Urinary bladder (tissue), 4 donors: ENCODE data around the gene PRIM2. TPM values are rescaled to one million over a fixed set of nuclear protein-coding genes. Genes with fewer than 3 reads are reported as not detected.
"Not testable (repeated sequence)": the region's sequence is repeated elsewhere in the genome, so short reads cannot be mapped to it uniquely, and the experiment has no call there.

Experiments
- DNase-seq: peaks from one replicate; pipeline ENCODE4 v3.0.0-alpha.2; 2015; ENCODE audit errors: extremely low spot score
- H3K27ac ChIP-seq: one replicate; pipeline ENCODE4 v1.5.1; 2013; ENCODE audit warnings: low read depth, mild to moderate bottlenecking, moderate library complexity
- H3K36me3 ChIP-seq: one replicate; pipeline ENCODE4 v1.6.1; 2013; ENCODE audit warnings: mild to moderate bottlenecking, moderate library complexity; ENCODE audit not compliant: insufficient read depth
- H3K4me1 ChIP-seq: one replicate; pipeline ENCODE4 v1.6.1; 2013; ENCODE audit warnings: mild to moderate bottlenecking, moderate library complexity; ENCODE audit not compliant: insufficient read depth
- H3K4me3 ChIP-seq: one replicate; pipeline ENCODE4 v1.5.1; 2013; ENCODE audit warnings: low read depth, low read length
- WGBS: extraction: QIAGEN DNeasy Blood & Tissue Kit; methylation state at CpG from one replicate; pipeline ENCODE4 v1.1.7; 2013; 5-methylcytosine and 5-hydroxymethylcytosine counted together
- polyA plus RNA-seq: library from polyadenylated mRNA; stranded (reverse); fragments of 200-250 nt; gene quantifications from one replicate; pipeline ENCODE4 v1.2.3, GENCODE V29; 2013
- total RNA-seq: library from RNA; depleted of rRNA; stranded (reverse); fragments of >200 nt; gene quantifications from one replicate; pipeline ENCODE4 v1.2.3, GENCODE V29; 2014
- donor health status: healthy with polysubstance abuse.
- donor health status: healthy.

Gene PRIM2
- total and polyA plus RNA-seq, 2 donors, result 6.9 to 42.7 TPM

DNA sequence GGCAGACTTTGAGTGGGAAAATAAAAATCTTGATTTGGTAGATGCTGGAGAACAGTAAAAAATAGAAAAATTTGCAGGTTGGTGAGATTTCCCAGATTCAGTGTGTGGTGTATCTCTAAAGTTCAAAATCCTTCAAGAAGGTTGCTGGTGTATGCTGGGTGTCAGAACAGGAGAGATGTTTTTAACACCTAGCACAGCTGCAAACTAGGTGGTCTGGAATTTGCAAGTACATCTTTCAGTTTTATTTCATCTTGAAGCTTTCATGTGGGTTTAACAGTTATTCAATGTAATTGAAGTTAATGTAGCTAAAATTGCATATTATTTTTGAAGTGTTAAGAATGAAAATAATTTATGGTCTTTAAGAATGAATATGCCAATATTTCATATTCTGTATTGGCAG lies 40.9 kb downstream of the PRIM2 start:
- H3K36me3 ChIP-seq, H3K4me1 ChIP-seq, H3K27ac ChIP-seq, H3K4me3 ChIP-seq, DNase-seq: not testable (repeated sequence)

DNA sequence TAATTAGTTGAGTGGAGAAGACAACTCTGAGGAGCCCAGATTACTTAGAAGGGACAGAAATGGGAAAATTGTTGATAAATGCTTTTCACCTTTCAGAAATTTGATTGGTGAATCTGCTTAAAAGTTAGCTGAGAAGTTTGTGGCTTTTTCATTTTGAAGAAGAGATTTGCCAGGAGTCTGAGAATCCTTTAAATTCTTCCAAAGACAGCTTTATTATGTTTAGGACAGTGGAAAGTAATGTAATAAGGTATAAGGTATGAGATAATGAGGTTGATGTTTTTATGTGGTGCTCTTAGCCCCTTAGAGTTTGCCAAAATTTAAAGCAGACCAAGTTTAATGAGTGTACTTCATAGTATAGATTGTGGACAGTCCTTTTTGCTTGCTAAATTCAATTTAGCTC lies 42.3 kb downstream of the PRIM2 start:
- DNase-seq, H3K4me3 ChIP-seq, H3K36me3 ChIP-seq, H3K27ac ChIP-seq, H3K4me1 ChIP-seq: not testable (repeated sequence)

DNA sequence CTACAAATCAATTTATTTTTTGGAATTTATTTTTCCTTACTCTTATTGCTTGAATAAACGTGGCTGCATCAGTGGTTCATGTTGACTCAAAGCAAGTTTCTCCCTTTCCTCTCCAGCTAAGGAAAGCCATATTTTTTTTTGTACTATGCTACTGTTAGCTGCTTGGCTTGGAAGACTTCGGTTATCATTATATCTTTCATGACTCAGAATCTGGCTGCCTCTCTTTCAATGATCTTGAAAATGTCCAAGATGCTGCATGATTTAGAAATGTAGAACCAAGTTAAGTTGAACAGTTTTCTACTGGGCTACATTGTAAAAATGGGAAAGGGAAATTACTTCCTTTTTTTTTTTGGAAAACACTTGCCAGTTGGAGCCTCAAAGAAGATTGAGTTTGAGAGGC lies 44.9 kb downstream of the PRIM2 start:
- not testable (repeated sequence) for DNase-seq, H3K4me1 ChIP-seq, H3K4me3 ChIP-seq, H3K36me3 ChIP-seq, H3K27ac ChIP-seq
- WGBS, result 44% methylated on average over 2 of the region's 2 CpGs

GRCh38 chr6:57365076-57365583 lies 47.7 kb downstream of the PRIM2 start:
- 95% methylated on average over 2 of the region's 2 CpGs for WGBS
- not testable (repeated sequence) for DNase-seq, H3K4me1 ChIP-seq, H3K4me3 ChIP-seq, H3K27ac ChIP-seq, H3K36me3 ChIP-seq

- H3K4me1 ChIP-seq, DNase-seq, H3K27ac ChIP-seq, H3K4me3 ChIP-seq, H3K36me3 ChIP-seq: not testable (repeated sequence)
- 96% methylated on average over 4 of the region's 4 CpGs for WGBS
Measured at GRCh38 chr6:57368965-57369731, 51.7 kb downstream of the PRIM2 start.

GRCh38 chr6:57371779-57372178 lies 54.3 kb downstream of the PRIM2 start:
- H3K27ac ChIP-seq, DNase-seq, H3K4me1 ChIP-seq, H3K36me3 ChIP-seq, H3K4me3 ChIP-seq: not testable (repeated sequence)
- WGBS, result 65% methylated on average over 1 of the region's 1 CpG

- H3K36me3 ChIP-seq, H3K4me1 ChIP-seq, H3K27ac ChIP-seq, DNase-seq, H3K4me3 ChIP-seq: not testable (repeated sequence)
- WGBS, result 96% methylated on average over 4 of the region's 4 CpGs
Measured at GRCh38 chr6:57374764-57375163, 57.3 kb downstream of the PRIM2 start.

- not testable (repeated sequence) for H3K4me3 ChIP-seq, DNase-seq
- 87% methylated on average over 3 of the region's 3 CpGs for WGBS
Measured at GRCh38 chr6:57376083-57376482, 58.7 kb downstream of the PRIM2 start.

GRCh38 chr6:57389038-57389592 lies 71.7 kb downstream of the PRIM2 start:
- not testable (repeated sequence) for DNase-seq, H3K4me3 ChIP-seq, H3K36me3 ChIP-seq, H3K4me1 ChIP-seq, H3K27ac ChIP-seq
- WGBS, result 97% methylated on average over 1 of the region's 2 CpGs

More at GRCh38 chr6:57376083-57376482, 58.7 kb downstream of the PRIM2 start:
- not testable (repeated sequence) for H3K27ac ChIP-seq, H3K4me1 ChIP-seq, H3K36me3 ChIP-seq

DNA sequence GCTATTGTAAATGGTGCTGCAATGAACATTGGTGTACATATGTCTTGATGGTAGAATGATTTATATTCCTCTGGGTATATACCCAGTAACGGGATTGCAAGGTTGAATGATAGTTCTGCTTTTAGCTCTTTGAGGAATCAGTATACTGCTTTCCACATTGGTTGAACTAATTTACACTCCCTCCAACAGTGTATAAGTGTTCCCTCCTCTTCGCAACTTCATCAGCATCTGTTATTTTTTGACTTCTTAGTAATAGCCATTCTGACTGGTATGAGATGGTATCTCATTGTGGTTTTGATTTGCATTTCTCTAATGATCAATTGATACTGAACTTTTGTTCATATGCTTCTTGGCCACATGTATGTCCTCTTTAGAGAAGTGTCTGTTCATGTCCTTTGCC lies 73.4 kb downstream of the PRIM2 start:
- WGBS, result 70% methylated on average over 2 of the region's 2 CpGs
- not testable (repeated sequence) for H3K4me3 ChIP-seq

GRCh38 chr6:57392047-57392446 lies 74.6 kb downstream of the PRIM2 start:
- H3K4me1 ChIP-seq, H3K27ac ChIP-seq, DNase-seq, H3K4me3 ChIP-seq, H3K36me3 ChIP-seq: not testable (repeated sequence)
- WGBS, result 91% methylated on average over 3 of the region's 3 CpGs

More for the DNA sequence above, 73.4 kb downstream of the PRIM2 start:
- not testable (repeated sequence) for H3K27ac ChIP-seq, H3K36me3 ChIP-seq, DNase-seq, H3K4me1 ChIP-seq

DNA sequence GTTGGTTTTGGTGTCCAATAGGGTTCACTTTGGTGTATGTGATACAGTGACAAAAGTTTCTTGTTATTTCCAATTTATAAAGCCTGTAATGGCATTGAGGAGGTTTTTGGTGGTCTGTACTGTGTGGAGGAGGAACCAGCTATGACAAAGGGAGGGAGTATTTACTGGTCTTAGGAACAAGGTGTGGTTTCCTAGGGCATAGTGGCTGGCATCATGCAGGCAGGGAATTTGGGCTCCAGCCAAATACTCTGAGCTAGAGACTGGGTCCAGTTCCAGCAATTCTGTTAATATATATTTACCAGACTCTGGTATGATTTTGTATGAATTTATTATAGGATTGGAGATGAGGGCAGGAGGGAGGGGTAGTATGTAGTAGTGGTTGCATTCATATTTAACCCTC lies 101.9 kb downstream of the PRIM2 start:
- H3K36me3 ChIP-seq, H3K4me1 ChIP-seq, H3K4me3 ChIP-seq, H3K27ac ChIP-seq, DNase-seq: not testable (repeated sequence)

- H3K4me1 ChIP-seq, result no peaks in the 10 kb centered on the region
- DNase-seq, result no peak
- no peaks in the 10 kb centered on the region for H3K36me3 ChIP-seq
- H3K4me3 ChIP-seq, result no peak overlapping the region
- H3K27ac ChIP-seq, result no peak overlapping the region
Measured at GRCh38 chr6:57421503-57421902, 104.1 kb downstream of the PRIM2 start.

DNA sequence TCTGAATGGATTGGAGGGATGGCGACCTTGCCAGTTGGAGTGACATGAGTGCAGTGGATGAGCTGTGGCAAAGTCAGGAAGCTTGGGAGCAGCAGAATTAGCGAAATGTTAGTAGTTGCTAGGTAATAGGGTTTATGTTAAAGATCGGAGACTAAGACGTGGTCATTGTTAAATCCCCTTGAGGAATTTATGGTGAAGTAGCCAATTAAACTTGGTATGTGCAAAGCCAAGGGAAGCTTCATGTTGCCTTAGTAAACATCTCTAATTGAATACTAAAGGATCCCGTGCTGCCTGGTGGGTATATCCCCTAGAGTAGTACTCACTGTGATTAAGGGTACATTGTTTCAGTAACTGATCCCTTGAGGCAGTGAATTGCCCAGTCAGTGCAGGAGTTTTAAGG lies 106.0 kb downstream of the PRIM2 start:
- Histone ChIP-seq H3K27ac (no peak overlapping the region), H3K36me3 (no peaks in the 10 kb centered on the region), H3K4me3 (no peak overlapping the region), H3K4me1 (no peaks in the 10 kb centered on the region)
- 75% methylated on average over 5 of the region's 5 CpGs for WGBS
- no peak for DNase-seq
